HepG2 (cell line): ENCODE measurements around the gene LHPP. TPM values are rescaled to one million over a fixed set of nuclear protein-coding genes. Genes with fewer than 3 reads are reported as not detected.

Source experiments
- CAMTA2 ChIP-seq: sonication (generic); formaldehyde crosslinking; IDR thresholded peaks from 2 replicates; pipeline ENCODE4 v1.4.0; 2020; ENCODE audit warnings: mild to moderate bottlenecking, missing genetic modification reagents, borderline replicate concordance
- DDIT3 ChIP-seq: sonication (generic); formaldehyde crosslinking; IDR thresholded peaks from 2 replicates; pipeline ENCODE4 v1.4.0; 2020; ENCODE audit warnings: mild to moderate bottlenecking, missing genetic modification reagents
- FIP1L1 ChIP-seq: fragments of 200-400 bp; formaldehyde crosslinking; IDR thresholded peaks from 2 replicates; pipeline ENCODE4 v1.6.1; 2018; ENCODE audit warnings: low read depth, mild to moderate bottlenecking, low read length, moderate library complexity, borderline replicate concordance; ENCODE audit not compliant: insufficient read depth
- MEIS1 ChIP-seq: sonication (generic); formaldehyde crosslinking; IDR thresholded peaks from 2 replicates; pipeline ENCODE4 v1.9.0; 2021; ENCODE audit warnings: mild to moderate bottlenecking, missing genetic modification reagents, moderate library complexity, borderline replicate concordance
- NFATC3 ChIP-seq: sonication (generic); formaldehyde crosslinking; IDR thresholded peaks from 2 replicates; pipeline ENCODE4 v1.5.1; 2020; ENCODE audit warnings: mild to moderate bottlenecking, missing genetic modification reagents
- NFYC ChIP-seq: IDR thresholded peaks from 2 replicates; pipeline ENCODE4 v1.6.1; 2016; ENCODE audit warnings: missing genetic modification reagents, missing compliant biosample characterization
- PAX8 ChIP-seq: sonication (generic); formaldehyde crosslinking; IDR thresholded peaks from 2 replicates; pipeline ENCODE4 v1.8.0; 2022; ENCODE audit warnings: mild to moderate bottlenecking, missing genetic modification reagents, borderline replicate concordance
- PHF20 ChIP-seq: sonication (generic); formaldehyde crosslinking; IDR thresholded peaks from 2 replicates; pipeline ENCODE4 v1.5.0; 2020; ENCODE audit warnings: mild to moderate bottlenecking, missing genetic modification reagents
- SALL1 ChIP-seq: sonication (generic); formaldehyde crosslinking; IDR thresholded peaks from 2 replicates; pipeline ENCODE4 v1.8.0; 2022; ENCODE audit warnings: mild to moderate bottlenecking, missing genetic modification reagents
- SOX5 ChIP-seq: IDR thresholded peaks from 2 replicates; pipeline ENCODE4 v1.6.1; 2016; ENCODE audit warnings: borderline replicate concordance
- ZBTB38 ChIP-seq: sonication (generic); formaldehyde crosslinking; IDR thresholded peaks from 2 replicates; pipeline ENCODE4 v1.5.1; 2020; ENCODE audit warnings: mild to moderate bottlenecking, missing genetic modification reagents
- ZBTB8A ChIP-seq: sonication (generic); formaldehyde crosslinking; IDR thresholded peaks from 2 replicates; pipeline ENCODE4 v1.4.0; 2020; ENCODE audit warnings: mild to moderate bottlenecking, low read depth, missing genetic modification reagents, borderline replicate concordance
- ZC3H13 ChIP-seq: sonication (generic); formaldehyde crosslinking; IDR thresholded peaks from 2 replicates; pipeline ENCODE4 v1.8.1; 2023; ENCODE audit warnings: mild to moderate bottlenecking, missing genetic modification reagents, moderate library complexity
- ZFP36L1 ChIP-seq: sonication (generic); formaldehyde crosslinking; IDR thresholded peaks from 2 replicates; pipeline ENCODE4 v1.8.0; 2022; ENCODE audit warnings: mild to moderate bottlenecking, missing genetic modification reagents, moderate library complexity
- ZFP41 ChIP-seq: sonication (generic); formaldehyde crosslinking; IDR thresholded peaks from 2 replicates; pipeline ENCODE4 v1.4.0; 2020; ENCODE audit warnings: mild to moderate bottlenecking, missing genetic modification reagents, borderline replicate concordance
- ZNF10 ChIP-seq: sonication (generic); formaldehyde crosslinking; IDR thresholded peaks from 2 replicates; pipeline ENCODE4 v1.4.0; 2020; ENCODE audit warnings: mild to moderate bottlenecking, low read depth, missing genetic modification reagents, borderline replicate concordance
- ZNF24 ChIP-seq: fragments of 450-650 bp; IDR thresholded peaks from 2 replicates; pipeline ENCODE4 v1.6.1; 2017; ENCODE audit warnings: antibody characterized with exemption, mild to moderate bottlenecking
- ZNF598 ChIP-seq: sonication (generic); formaldehyde crosslinking; IDR thresholded peaks from 2 replicates; pipeline ENCODE4 v1.5.1; 2020; ENCODE audit warnings: mild to moderate bottlenecking, missing genetic modification reagents, borderline replicate concordance
- ZNF614 ChIP-seq: IDR thresholded peaks from 2 replicates; pipeline ENCODE4 v1.6.1; 2018; ENCODE audit warnings: missing biosample characterization, missing genetic modification reagents, inconsistent platforms, borderline replicate concordance
- ZNF687 ChIP-seq: sonication (generic); formaldehyde crosslinking; IDR thresholded peaks from 2 replicates; pipeline ENCODE4 v1.5.1; 2020; ENCODE audit warnings: mild to moderate bottlenecking, missing genetic modification reagents, moderate library complexity
- ZNF7 ChIP-seq: IDR thresholded peaks from 2 replicates; pipeline ENCODE4 v1.6.1; 2016; ENCODE audit warnings: missing biosample characterization, missing genetic modification reagents
- ZNF703 ChIP-seq: sonication (generic); formaldehyde crosslinking; IDR thresholded peaks from 2 replicates; pipeline ENCODE4 v1.5.1; 2020; ENCODE audit warnings: missing genetic modification reagents, mild to moderate bottlenecking, moderate library complexity, borderline replicate concordance
- ZNF777 ChIP-seq: sonication (generic); formaldehyde crosslinking; IDR thresholded peaks from 2 replicates; pipeline ENCODE4 v1.4.0; 2020; ENCODE audit warnings: missing genetic modification reagents
- ZSCAN9 ChIP-seq: IDR thresholded peaks from 2 replicates; pipeline ENCODE4 v1.6.1; 2016; ENCODE audit warnings: borderline replicate concordance
- ZUFSP ChIP-seq: sonication (generic); formaldehyde crosslinking; IDR thresholded peaks from 2 replicates; pipeline ENCODE4 v1.9.0; 2021; ENCODE audit warnings: missing genetic modification reagents, mild to moderate bottlenecking, borderline replicate concordance
- polyA plus RNA-seq, 8 experiments: library from polyadenylated mRNA; depleted of rRNA in 3 of 8; stranded (reverse) in 7 of 8; unstranded in 1 of 8; fragments of >200 nt; fragmentation: Illumina TruSeq in 4 of 8; extraction: Trizol in 4 of 8; gene quantifications; 2 replicates each; pipeline versions ENCODE4 v1.2.1 to v1.2.3, GENCODE V29; 2011 to 2016; ENCODE audit warnings: low read depth in 4 of 8, missing spikeins in 1 of 8, mixed read lengths in 1 of 8; ENCODE audit not compliant: insufficient read depth in 1 of 8
- total RNA-seq, 5 experiments: library from RNA; depleted of rRNA; stranded (reverse); fragments of >200 nt; fragmentation: Illumina TruSeq; extraction: Trizol; gene quantifications; 2 replicates each; pipeline ENCODE4 v1.2.3, GENCODE V29; 2016; ENCODE audit warnings: low read depth in 1 of 5

Gene LHPP
- total and polyA plus RNA-seq, 2 of the 13 experiments (the other 11 are each of a cell fraction or from before 2014, with no cell fraction given), result 5.2 to 13.1 TPM

- TF ChIP-seq PHF20 (CRISPR knock-in tag) (no peak), ZNF598 (CRISPR knock-in tag) (no peak), SOX5 (CRISPR knock-in tag) (no peak), PAX8 (CRISPR knock-in tag) (no peak), ZBTB38 (0 out of 2 replicates have a peak, but pooled peaks have one; percentile 12), CAMTA2 (CRISPR knock-in tag) (no peak), DDIT3 (CRISPR knock-in tag) (no peak), ZNF703 (CRISPR knock-in tag) (no peak), ZNF614 (CRISPR knock-in tag) (no peak), ZFP41 (CRISPR knock-in tag) (no peak), ZNF10 (no peak), SALL1 (CRISPR knock-in tag) (0 out of 2 replicates have a peak, but pooled peaks have one; percentile 17), FIP1L1 (no peak), ZNF777 (CRISPR knock-in tag) (peak; percentile 90), ZNF7 (no peak), ZBTB8A (CRISPR knock-in tag) (no peak), ZNF24 (no peak), MEIS1 (CRISPR knock-in tag) (no peak), ZUFSP (CRISPR knock-in tag) (no peak), ZNF687 (CRISPR knock-in tag) (peak; percentile 28; the same call in 1 of the 2 replicates), ZFP36L1 (CRISPR knock-in tag) (no peak), NFYC (no peak), NFATC3 (no peak), ZC3H13 (CRISPR knock-in tag) (no peak), ZSCAN9 (CRISPR knock-in tag) (no peak)
These were observed 72.7 kb downstream of the LHPP start (continued) for GRCh38 chr10:124534231-124534798.
